ENCODE data around the gene FAR2. TPM values are rescaled to one million over a fixed set of nuclear protein-coding genes. Genes with fewer than 3 reads are reported as not detected.

The FAR2 gene
- total RNA-seq, 2 experiments from 2014 or later, result 9.2 to 9.9 TPM

Other genes with a start within 250 kb of the FAR2 start
- gene ERGIC2, start 231.9 kb downstream of the FAR2 start, total RNA-seq, result 100 to 1,000 TPM; 103 to 120 TPM